ENCODE measurements around the gene WTAP. TPM values are rescaled to one million over a fixed set of nuclear protein-coding genes. Genes with fewer than 3 reads are reported as not detected.

WTAP gene
- total RNA-seq: 55.6 and 70.8 TPM in 2 replicates

DNA sequence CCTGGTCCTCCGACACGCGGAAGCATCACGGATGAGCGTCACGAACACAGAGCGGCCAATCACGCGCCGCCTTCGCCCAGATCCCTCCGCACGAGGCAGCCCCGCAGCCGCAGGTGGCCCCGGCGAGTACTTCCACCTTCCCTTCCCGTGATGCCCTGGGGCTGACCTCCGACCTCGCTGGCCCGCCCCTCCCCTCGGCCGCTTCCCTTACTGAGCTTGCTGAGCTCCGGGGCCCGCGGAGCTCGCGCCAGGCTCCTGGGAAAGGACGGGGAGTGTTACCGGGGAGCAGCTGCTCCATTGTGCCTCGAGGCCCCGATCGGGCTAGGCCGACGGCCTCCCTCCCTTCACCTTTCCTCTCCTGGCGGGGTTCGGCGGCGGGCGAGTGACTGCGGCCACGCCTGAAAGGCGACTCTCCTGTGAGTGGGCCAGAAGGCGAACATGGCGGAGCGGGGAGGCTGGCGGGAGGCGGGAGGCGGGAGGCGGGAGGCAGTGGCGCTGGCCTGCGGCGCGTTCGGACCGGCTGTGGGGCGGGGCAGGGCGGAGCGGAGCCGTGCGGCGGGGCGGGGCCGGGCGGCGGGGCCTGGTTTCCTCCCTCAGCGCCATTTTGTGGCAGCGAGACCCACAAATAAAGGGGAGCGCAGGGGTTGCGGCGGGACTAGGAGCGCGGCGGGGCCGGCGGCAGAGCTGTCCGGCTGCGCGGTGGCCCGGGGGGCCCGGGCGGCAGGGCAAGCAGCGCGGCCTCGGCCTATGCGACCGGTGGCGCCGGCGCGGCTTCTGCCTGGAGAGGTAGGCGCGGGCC lies at the start of gene WTAP:
WTAP (plus strand) TSS at position 589 of the 799 bp plus-strand sequence. CDS start 8,760 bp downstream, outside the sequence.

DNA sequence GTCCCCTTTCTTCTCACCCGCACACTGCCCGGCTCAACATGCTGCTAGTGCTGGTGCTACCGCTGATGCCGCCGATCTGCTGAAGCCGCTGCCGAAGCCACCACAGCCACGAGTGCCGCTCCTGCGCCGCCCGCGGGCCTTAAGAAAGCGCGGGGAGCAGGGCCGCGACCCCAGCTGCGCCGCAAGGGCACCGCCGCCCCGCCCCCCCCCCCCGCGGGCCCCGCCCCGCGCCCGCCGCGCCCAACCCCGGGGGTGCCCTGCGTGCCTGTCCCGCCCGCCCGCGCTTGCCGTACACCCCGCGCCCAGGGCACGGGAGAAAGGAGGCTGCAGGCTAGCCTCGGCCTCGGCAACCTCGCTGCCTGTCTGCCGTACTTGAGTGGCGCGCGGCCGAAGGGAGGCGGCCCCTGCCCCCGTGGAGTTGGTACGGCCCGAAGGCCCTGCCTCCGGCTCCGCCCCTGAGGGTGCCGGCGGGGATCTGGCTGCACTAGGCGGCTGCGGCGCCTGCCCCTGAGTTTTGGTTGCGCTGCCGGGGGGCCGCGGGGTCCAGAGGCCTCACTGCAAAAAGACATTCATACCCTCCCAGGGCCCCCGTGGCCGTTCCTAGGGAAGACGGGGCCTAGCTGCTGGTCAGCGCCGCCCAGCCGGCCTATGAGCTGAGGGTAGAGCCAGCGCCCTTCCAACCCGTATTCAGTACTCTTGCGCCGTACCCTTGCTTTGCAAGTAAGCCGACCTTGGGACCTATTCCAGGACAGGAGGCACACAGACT lies 34.0 kb upstream of the WTAP start, which contains the start of gene SOD2:
SOD2 (minus strand) TSS at position 114 of the 766 bp plus-strand sequence; CDS start at position 40, 74 bp downstream.

DNA sequence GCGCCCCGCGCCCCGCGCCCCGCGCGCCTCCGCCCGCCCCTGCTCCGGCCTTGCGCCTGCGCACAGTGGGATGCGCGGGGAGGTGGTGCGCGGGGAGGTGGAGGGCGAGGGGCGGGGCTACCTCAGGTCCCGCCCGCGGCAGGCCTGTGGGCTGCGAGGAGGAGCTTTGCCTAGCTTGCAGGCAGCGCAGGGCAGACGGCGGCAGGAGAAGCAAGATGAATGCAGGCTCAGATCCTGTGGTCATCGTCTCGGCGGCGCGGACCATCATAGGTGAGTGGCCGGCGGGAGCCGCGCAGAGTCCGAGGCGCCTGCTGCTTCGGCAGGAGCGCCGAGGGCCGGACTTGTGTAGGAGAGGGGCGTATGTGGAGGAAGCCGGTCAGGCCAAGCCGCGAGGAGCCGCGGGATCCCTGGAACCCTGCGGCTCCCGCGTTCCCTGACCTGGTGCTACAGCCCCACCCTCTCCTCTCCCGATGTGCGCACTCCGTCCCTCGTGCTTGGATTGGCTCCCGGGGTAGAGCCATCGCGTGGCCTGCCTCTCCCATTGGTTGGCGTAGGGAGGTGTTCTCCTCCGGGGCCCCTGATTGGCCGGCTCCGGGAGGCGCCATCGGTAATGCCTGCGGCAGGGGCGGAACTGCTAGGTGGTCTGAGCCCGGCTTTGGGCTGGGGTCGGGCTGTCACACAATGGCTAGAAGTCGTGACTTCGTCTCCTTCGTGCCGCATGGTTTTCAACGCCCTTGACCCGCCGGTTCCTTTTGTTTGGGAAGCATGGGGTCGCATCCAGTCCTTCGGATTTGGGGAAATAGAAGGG lies 34.8 kb downstream of the WTAP start, which contains the start of gene ACAT2:
ACAT2 (plus strand) TSS at position 173 of the 808 bp plus-strand sequence; CDS start at position 216, 43 bp downstream.

DNA sequence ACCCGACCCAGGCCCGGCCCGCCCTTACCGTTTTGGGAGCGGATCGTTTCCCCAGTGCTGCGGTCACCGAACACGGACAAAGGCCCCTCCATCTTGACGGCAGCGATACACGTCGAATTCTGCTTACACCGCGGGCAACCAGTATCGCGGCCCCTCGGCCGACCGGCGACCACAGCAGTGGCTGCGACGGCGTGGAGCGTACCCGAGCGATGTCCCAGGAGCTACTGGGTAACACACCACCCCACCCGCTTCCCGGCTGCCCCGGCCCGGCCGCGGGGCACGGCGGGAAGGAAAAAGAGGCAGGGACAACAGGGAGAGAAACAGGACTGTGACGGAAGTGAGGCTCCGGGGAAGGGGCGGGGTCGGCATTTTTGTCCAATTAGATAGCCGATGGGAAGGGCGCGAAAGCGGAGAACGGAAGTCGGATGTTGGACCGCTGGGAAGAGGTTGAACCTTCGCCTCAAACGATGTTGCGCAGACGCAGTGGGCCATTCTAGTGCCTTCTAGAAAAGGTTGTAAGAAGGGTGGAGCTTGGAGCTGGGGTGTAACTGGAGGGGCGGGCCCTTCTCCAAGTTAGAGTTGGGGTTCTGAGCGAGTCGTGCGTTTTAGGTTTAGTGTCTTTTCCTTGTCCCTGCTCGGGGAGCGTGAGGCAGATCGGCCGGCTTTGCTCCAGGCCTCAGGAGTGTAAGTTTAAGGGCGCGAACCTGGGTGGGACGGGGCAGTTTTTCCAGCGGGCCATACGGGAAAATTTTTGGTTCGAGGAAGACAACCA lies 62.3 kb downstream of the WTAP start, which contains the start of gene TCP1:
TCP1 (minus strand) TSS at position 226 of the 772 bp plus-strand sequence; CDS start at position 92, 134 bp downstream.

DNA sequence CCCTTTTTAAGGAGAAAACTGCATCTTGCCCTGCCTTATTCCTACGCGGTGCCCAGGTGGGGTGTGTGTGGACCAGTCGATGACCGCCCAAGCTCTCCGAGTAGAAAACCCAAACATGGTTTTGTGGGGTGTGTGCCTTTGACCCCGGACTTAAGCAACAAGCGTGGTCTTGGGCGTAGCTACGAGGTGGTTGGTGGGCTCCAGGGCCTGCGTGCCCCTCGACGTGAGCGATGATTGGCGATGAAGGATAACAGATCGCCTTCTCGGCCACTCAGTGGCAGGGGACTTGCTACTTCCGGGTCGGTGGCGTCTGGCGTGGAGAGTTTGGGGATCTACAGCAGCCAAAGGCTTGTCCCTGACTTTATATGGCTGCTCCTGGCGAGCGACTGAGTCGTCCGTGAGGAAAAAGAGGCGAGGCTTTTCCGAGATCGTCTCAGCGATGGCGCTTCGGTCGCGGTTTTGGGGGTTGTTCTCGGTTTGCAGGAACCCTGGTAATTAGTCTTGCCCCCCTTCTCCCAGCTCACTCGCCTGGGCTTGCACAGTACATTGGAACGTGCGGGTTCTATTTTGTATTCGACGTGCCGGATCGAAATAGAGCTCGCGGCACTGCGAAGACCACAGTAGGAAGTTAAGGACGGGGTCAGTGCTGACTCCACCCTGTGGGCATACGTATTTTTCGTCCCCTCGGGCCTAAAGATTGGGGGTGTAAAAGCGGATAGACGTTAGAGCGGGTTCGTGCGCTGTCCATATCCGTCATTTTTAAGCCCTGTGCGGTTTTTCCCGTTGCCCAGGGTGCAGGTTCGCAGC lies 63.0 kb downstream of the WTAP start, which contains the start of gene MRPL18:
MRPL18 (plus strand) TSS at position 319 of the 807 bp plus-strand sequence; CDS start at position 440, 121 bp downstream.

DNA sequence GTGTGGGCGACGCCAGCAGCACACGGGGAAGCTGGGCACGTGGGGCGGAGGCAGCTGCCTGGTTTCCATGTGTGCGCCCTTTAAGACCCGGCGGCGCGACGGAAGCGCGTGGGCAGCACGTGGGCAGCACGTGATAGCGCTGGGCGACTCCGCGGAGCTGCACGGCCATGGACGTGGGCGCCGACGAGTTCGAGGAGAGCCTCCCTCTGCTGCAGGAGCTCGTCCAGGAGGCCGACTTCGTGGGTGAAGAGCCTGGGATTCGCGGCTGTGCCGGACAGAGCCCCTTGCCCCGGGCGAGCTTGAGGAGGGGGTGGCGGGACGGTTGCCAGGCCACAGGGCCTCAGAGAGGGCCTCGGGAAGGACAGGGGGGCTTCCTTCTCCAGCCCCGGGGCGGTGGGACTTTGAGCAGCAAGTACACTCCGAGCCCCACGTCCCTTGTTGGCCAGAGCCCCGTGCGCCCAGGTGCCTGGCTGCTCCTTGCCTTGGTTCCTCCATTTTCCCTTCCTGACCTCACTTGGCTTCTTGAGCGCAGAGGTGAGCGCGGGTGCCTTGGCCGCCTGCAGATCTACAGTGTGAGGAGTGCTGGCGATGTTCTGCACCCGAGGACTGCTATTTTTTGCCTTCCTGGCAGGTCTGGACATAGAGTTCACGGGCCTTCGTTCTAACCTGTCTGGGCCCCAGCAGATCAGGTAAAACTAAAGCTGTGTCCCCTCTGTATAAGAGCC lies 73.0 kb downstream of the WTAP start, which contains the start of gene PNLDC1:
PNLDC1 (plus strand) TSS at position 136 of the 725 bp plus-strand sequence; CDS start at position 168, 32 bp downstream.

Other genes with a start within 250 kb of the WTAP start
- 78.0 and 863 TPM in 2 replicates for gene SOD2, start 34.3 kb upstream of the WTAP start, total RNA-seq
- 26.2 and 31.6 TPM in 2 replicates for gene ACAT2, start 34.5 kb downstream of the WTAP start, total RNA-seq
- 152 and 185 TPM in 2 replicates for gene TCP1, start 62.1 kb downstream of the WTAP start, total RNA-seq
- 90.1 and 96.4 TPM in 2 replicates for gene MRPL18, start 63.0 kb downstream of the WTAP start, total RNA-seq
- not detected in 2 replicates for gene PNLDC1, start 72.8 kb downstream of the WTAP start, total RNA-seq
- gene MAS1, start 163.5 kb downstream of the WTAP start, total RNA-seq: not detected in 2 replicates
- 68.1 and 137 TPM in 2 replicates for gene IGF2R, start 241.6 kb downstream of the WTAP start, total RNA-seq